Measurements from ENCODE around the gene OR51T1. TPM values are rescaled to one million over a fixed set of nuclear protein-coding genes. Genes with fewer than 3 reads are reported as not detected.

Gene OR51T1
- polyA plus RNA-seq, 10 donors: not detected

GRCh38 chr11:4924239-4924638 is 42.5 kb downstream of the OR51T1 start, which contains the start of gene OR51G1:
TSS of gene OR51G1 (minus strand) at chr11:4924339. CDS start at chr11:4924339, 0 bp downstream.
- no peak for DNase-seq

- no peak for DNase-seq
Observed at GRCh38 chr11:4926608-4927007, 44.9 kb downstream of the OR51T1 start.

Other genes starting within 250 kb of the OR51T1 start
- gene OR51D1, start 244.4 kb upstream of the OR51T1 start, polyA plus RNA-seq (ENCODE audit: insufficient read length in 10 of 10): not detected
- 1 to 10 TPM; 1.8 to 3.8 (median 2.4) TPM for gene OR51E1, start 237.9 kb upstream of the OR51T1 start, polyA plus RNA-seq (ENCODE audit: insufficient read length in 10 of 10)
- gene OR51E2, start 184.0 kb upstream of the OR51T1 start, polyA plus RNA-seq (ENCODE audit: insufficient read length in 10 of 10): 1 to 10 TPM in 4 of 10 donors, under 1 TPM in 6; 0.50 to 1.9 (median 0.95) TPM
- gene MMP26, start 177.1 kb upstream of the OR51T1 start, polyA plus RNA-seq (ENCODE audit: insufficient read length in 10 of 10): not detected
- gene OR51F1, start 112.0 kb upstream of the OR51T1 start, polyA plus RNA-seq (ENCODE audit: insufficient read length in 10 of 10): not detected
- not detected for gene OR52R1, start 77.5 kb upstream of the OR51T1 start, polyA plus RNA-seq (ENCODE audit: insufficient read length in 10 of 10)
- not detected for gene OR51F2, start 60.6 kb upstream of the OR51T1 start, polyA plus RNA-seq (ENCODE audit: insufficient read length in 10 of 10)
- not detected for gene OR51S1, start 32.7 kb upstream of the OR51T1 start, polyA plus RNA-seq (ENCODE audit: insufficient read length in 10 of 10)
- not detected for gene OR51A7, start 21.9 kb downstream of the OR51T1 start, polyA plus RNA-seq (ENCODE audit: insufficient read length in 10 of 10)
- not detected for gene OR51G2, start 37.5 kb downstream of the OR51T1 start, polyA plus RNA-seq (ENCODE audit: insufficient read length in 10 of 10)
- gene OR51G1, start 42.4 kb downstream of the OR51T1 start, polyA plus RNA-seq (ENCODE audit: insufficient read length in 10 of 10): not detected
- gene OR51A4, start 65.7 kb downstream of the OR51T1 start, polyA plus RNA-seq (ENCODE audit: insufficient read length in 10 of 10): not detected
- not detected for gene OR51A2, start 73.8 kb downstream of the OR51T1 start, polyA plus RNA-seq (ENCODE audit: insufficient read length in 10 of 10)
- not detected for gene OR51L1, start 113.0 kb downstream of the OR51T1 start, polyA plus RNA-seq (ENCODE audit: insufficient read length in 10 of 10)
- not detected for gene OR52J3, start 164.6 kb downstream of the OR51T1 start, polyA plus RNA-seq (ENCODE audit: insufficient read length in 10 of 10)
- gene OR52E2, start 177.7 kb downstream of the OR51T1 start, polyA plus RNA-seq (ENCODE audit: insufficient read length in 10 of 10): not detected
- gene OR52E1, start 187.7 kb downstream of the OR51T1 start, polyA plus RNA-seq (ENCODE audit: insufficient read length in 10 of 10): not detected

Measured in muscle of back (tissue), 11 donors.